ENCODE results near the gene EZH1.
"Not testable (repeated sequence)": the region's sequence is repeated elsewhere in the genome, so short reads cannot be mapped to it uniquely, and the experiment has no call there.

Gene EZH1

GRCh38 chr17:42750739-42751344, 6.0 kb upstream of the EZH1 start:
- H3K4me1 ChIP-seq (ENCODE audit: control insufficient read depth, insufficient read depth, low read length, poor library complexity, severe bottlenecking): no peaks in the 10 kb centered on the region
- DNase-seq: no peak
- H3K4me3 ChIP-seq (ENCODE audit: insufficient read depth, low read depth, low read length, poor library complexity, severe bottlenecking): no peak overlapping the region
- no peaks in the 10 kb centered on the region for H3K36me3 ChIP-seq (ENCODE audit: control insufficient read depth, insufficient read depth, low read length)
- no peak overlapping the region for H3K27ac ChIP-seq (ENCODE audit: insufficient read depth, low read length, poor library complexity, severe bottlenecking)
- H3K27me3 ChIP-seq (replicated peaks; ENCODE audit: control insufficient read depth, insufficient read depth, low read length, poor library complexity, severe bottlenecking): no peaks in the 10 kb centered on the region
- H3K9me3 ChIP-seq (ENCODE audit: control insufficient read depth, low read length): no peaks in the 10 kb centered on the region

GRCh38 chr17:42748908-42749798, 4.3 kb upstream of the EZH1 start:
- Histone ChIP-seq H3K27ac (ENCODE audit: insufficient read depth, low read length, poor library complexity, severe bottlenecking) (no peak overlapping the region), H3K27me3 (replicated peaks; ENCODE audit: control insufficient read depth, insufficient read depth, low read length, poor library complexity, severe bottlenecking) (no peaks in the 10 kb centered on the region), H3K4me3 (ENCODE audit: insufficient read depth, low read depth, low read length, poor library complexity, severe bottlenecking) (no peak overlapping the region), H3K36me3 (ENCODE audit: control insufficient read depth, insufficient read depth, low read length) (no peaks in the 10 kb centered on the region), H3K9me3 (ENCODE audit: control insufficient read depth, low read length) (no peaks in the 10 kb centered on the region), H3K4me1 (ENCODE audit: control insufficient read depth, insufficient read depth, low read length, poor library complexity, severe bottlenecking) (peaks cover 6% of the 10 kb centered on the region)
- DNase-seq: no peak

- DNase-seq: no peak
- Histone ChIP-seq H3K27ac (ENCODE audit: insufficient read depth, low read length, poor library complexity, severe bottlenecking) (no peak overlapping the region), H3K9me3 (ENCODE audit: control insufficient read depth, low read length) (no peaks in the 10 kb centered on the region), H3K36me3 (ENCODE audit: control insufficient read depth, insufficient read depth, low read length) (no peaks in the 10 kb centered on the region), H3K4me3 (ENCODE audit: insufficient read depth, low read depth, low read length, poor library complexity, severe bottlenecking) (no peak overlapping the region), H3K27me3 (replicated peaks; ENCODE audit: control insufficient read depth, insufficient read depth, low read length, poor library complexity, severe bottlenecking) (no peaks in the 10 kb centered on the region), H3K4me1 (ENCODE audit: control insufficient read depth, insufficient read depth, low read length, poor library complexity, severe bottlenecking) (peaks cover 14% of the 10 kb centered on the region)
These were observed 3.5 kb upstream of the EZH1 start for GRCh38 chr17:42748202-42748907.

GRCh38 chr17:42744283-42744805, 496 bp downstream of the EZH1 start:
- peak; percentile 57 to 68 (median 64) for DNase-seq
- Histone ChIP-seq H3K27me3 (replicated peaks; ENCODE audit: control insufficient read depth, insufficient read depth, low read length, poor library complexity, severe bottlenecking) (no peaks in the 10 kb centered on the region), H3K36me3 (ENCODE audit: control insufficient read depth, insufficient read depth, low read length) (no peaks in the 10 kb centered on the region), H3K27ac (ENCODE audit: insufficient read depth, low read length, poor library complexity, severe bottlenecking) (peak overlapping the region; percentile 80), H3K4me3 (ENCODE audit: insufficient read depth, low read depth, low read length, poor library complexity, severe bottlenecking) (peak overlapping the region; percentile 66), H3K4me1 (ENCODE audit: control insufficient read depth, insufficient read depth, low read length, poor library complexity, severe bottlenecking) (peaks cover 14% of the 10 kb centered on the region), H3K9me3 (ENCODE audit: control insufficient read depth, low read length) (no peaks in the 10 kb centered on the region)

GRCh38 chr17:42743595-42744282, 1.1 kb downstream of the EZH1 start:
- peak overlapping the region; percentile 66 for H3K4me3 ChIP-seq (ENCODE audit: insufficient read depth, low read depth, low read length, poor library complexity, severe bottlenecking)
- H3K36me3 ChIP-seq (ENCODE audit: control insufficient read depth, insufficient read depth, low read length): no peaks in the 10 kb centered on the region
- peak overlapping the region; percentile 80 for H3K27ac ChIP-seq (ENCODE audit: insufficient read depth, low read length, poor library complexity, severe bottlenecking)
- no peaks in the 10 kb centered on the region for H3K9me3 ChIP-seq (ENCODE audit: control insufficient read depth, low read length)
- H3K27me3 ChIP-seq (replicated peaks; ENCODE audit: control insufficient read depth, insufficient read depth, low read length, poor library complexity, severe bottlenecking): no peaks in the 10 kb centered on the region
- no peak for DNase-seq
- peaks cover 14% of the 10 kb centered on the region for H3K4me1 ChIP-seq (ENCODE audit: control insufficient read depth, insufficient read depth, low read length, poor library complexity, severe bottlenecking)

- DNase-seq; H3K27me3 ChIP-seq (replicated peaks; ENCODE audit: control insufficient read depth, insufficient read depth, low read length, poor library complexity, severe bottlenecking); H3K9me3 ChIP-seq (ENCODE audit: control insufficient read depth, low read length); H3K27ac ChIP-seq (ENCODE audit: insufficient read depth, low read length, poor library complexity, severe bottlenecking); H3K4me3 ChIP-seq (ENCODE audit: insufficient read depth, low read depth, low read length, poor library complexity, severe bottlenecking); H3K36me3 ChIP-seq (ENCODE audit: control insufficient read depth, insufficient read depth, low read length): not testable (repeated sequence)
- H3K4me1 ChIP-seq (ENCODE audit: control insufficient read depth, insufficient read depth, low read length, poor library complexity, severe bottlenecking): peaks cover 14% of the 10 kb centered on the region
These were observed 1.9 kb downstream of the EZH1 start for GRCh38 chr17:42742916-42743315.

- Histone ChIP-seq H3K36me3 (ENCODE audit: control insufficient read depth, insufficient read depth, low read length) (no peaks in the 10 kb centered on the region), H3K9me3 (ENCODE audit: control insufficient read depth, low read length) (no peaks in the 10 kb centered on the region), H3K4me1 (ENCODE audit: control insufficient read depth, insufficient read depth, low read length, poor library complexity, severe bottlenecking) (peaks cover 14% of the 10 kb centered on the region), H3K4me3 (ENCODE audit: insufficient read depth, low read depth, low read length, poor library complexity, severe bottlenecking) (no peak overlapping the region), H3K27ac (ENCODE audit: insufficient read depth, low read length, poor library complexity, severe bottlenecking) (no peak overlapping the region), H3K27me3 (replicated peaks; ENCODE audit: control insufficient read depth, insufficient read depth, low read length, poor library complexity, severe bottlenecking) (no peaks in the 10 kb centered on the region)
- DNase-seq: no peak
These were observed 4.1 kb downstream of the EZH1 start for GRCh38 chr17:42740699-42741098.

GRCh38 chr17:42725143-42725542, 19.7 kb downstream of the EZH1 start:
- Histone ChIP-seq H3K36me3 (ENCODE audit: control insufficient read depth, insufficient read depth, low read length) (peaks cover 33% of the 10 kb centered on the region), H3K27me3 (replicated peaks; ENCODE audit: control insufficient read depth, insufficient read depth, low read length, poor library complexity, severe bottlenecking) (no peaks in the 10 kb centered on the region), H3K27ac (ENCODE audit: insufficient read depth, low read length, poor library complexity, severe bottlenecking) (no peak overlapping the region), H3K4me3 (ENCODE audit: insufficient read depth, low read depth, low read length, poor library complexity, severe bottlenecking) (no peak overlapping the region), H3K9me3 (ENCODE audit: control insufficient read depth, low read length) (no peaks in the 10 kb centered on the region), H3K4me1 (ENCODE audit: control insufficient read depth, insufficient read depth, low read length, poor library complexity, severe bottlenecking) (no peaks in the 10 kb centered on the region)
- no peak for DNase-seq

- Histone ChIP-seq H3K36me3 (ENCODE audit: control insufficient read depth, insufficient read depth, low read length) (peaks cover 33% of the 10 kb centered on the region), H3K9me3 (ENCODE audit: control insufficient read depth, low read length) (no peaks in the 10 kb centered on the region), H3K27me3 (replicated peaks; ENCODE audit: control insufficient read depth, insufficient read depth, low read length, poor library complexity, severe bottlenecking) (no peaks in the 10 kb centered on the region), H3K4me1 (ENCODE audit: control insufficient read depth, insufficient read depth, low read length, poor library complexity, severe bottlenecking) (no peaks in the 10 kb centered on the region), H3K4me3 (ENCODE audit: insufficient read depth, low read depth, low read length, poor library complexity, severe bottlenecking) (no peak overlapping the region), H3K27ac (ENCODE audit: insufficient read depth, low read length, poor library complexity, severe bottlenecking) (no peak overlapping the region)
- no peak for DNase-seq
These were observed 21.2 kb downstream of the EZH1 start for GRCh38 chr17:42723636-42724035.

Measured in effector memory CD4-positive, alpha-beta T cell (primary cell).